ENCODE data around the gene KANSL1L.
A peak's percentile ranks its signal among the peaks of the same experiment; 100 is the strongest.

KANSL1L gene

DNA sequence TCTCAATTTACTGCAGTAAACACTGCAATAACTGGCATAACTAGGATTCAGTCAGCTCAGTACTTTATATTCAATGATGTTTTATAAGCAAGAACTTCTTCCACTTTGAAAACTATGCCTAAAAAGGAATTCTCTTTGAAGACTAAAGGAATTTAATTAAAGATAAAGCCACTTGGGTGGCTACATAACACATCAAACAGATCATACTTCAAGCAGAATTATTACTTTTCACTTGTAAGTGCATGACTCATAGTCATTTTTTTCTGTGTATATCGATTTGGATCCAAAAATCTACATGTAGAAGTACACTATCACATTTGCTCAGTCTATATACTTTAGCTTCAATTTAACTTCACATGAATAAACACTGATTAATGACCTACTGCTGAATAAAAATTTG lies 4.0 kb downstream of the KANSL1L start:
- Histone ChIP-seq H2AFZ (ENCODE audit: low read depth) (no peak overlapping the region), H3K4me1 (ENCODE audit: low read depth, poor library complexity, severe bottlenecking) (peaks cover 51% of the 10 kb centered on the region), H3K27ac (peak overlapping the region; percentile 82), H3K36me3 (ENCODE audit: insufficient read depth) (no peaks in the 10 kb centered on the region), H3K4me2 (peak overlapping the region; percentile 85), H3K4me3 (IDR thresholded peaks at IDR 0.05; ENCODE audit: insufficient read depth, low read depth, low read length) (no peak overlapping the region), H3K9ac (0 out of 2 replicates have a peak overlapping the region, but pooled peaks have one; percentile 19), H3K27me3 (ENCODE audit: insufficient read depth, low read depth) (no peaks in the 10 kb centered on the region), H3K79me2 (ENCODE audit: insufficient read depth, low read depth) (peaks cover 78% of the 10 kb centered on the region), H4K20me1 (ENCODE audit: insufficient read depth) (no peaks in the 10 kb centered on the region)
- TF ChIP-seq, protein P1, sequence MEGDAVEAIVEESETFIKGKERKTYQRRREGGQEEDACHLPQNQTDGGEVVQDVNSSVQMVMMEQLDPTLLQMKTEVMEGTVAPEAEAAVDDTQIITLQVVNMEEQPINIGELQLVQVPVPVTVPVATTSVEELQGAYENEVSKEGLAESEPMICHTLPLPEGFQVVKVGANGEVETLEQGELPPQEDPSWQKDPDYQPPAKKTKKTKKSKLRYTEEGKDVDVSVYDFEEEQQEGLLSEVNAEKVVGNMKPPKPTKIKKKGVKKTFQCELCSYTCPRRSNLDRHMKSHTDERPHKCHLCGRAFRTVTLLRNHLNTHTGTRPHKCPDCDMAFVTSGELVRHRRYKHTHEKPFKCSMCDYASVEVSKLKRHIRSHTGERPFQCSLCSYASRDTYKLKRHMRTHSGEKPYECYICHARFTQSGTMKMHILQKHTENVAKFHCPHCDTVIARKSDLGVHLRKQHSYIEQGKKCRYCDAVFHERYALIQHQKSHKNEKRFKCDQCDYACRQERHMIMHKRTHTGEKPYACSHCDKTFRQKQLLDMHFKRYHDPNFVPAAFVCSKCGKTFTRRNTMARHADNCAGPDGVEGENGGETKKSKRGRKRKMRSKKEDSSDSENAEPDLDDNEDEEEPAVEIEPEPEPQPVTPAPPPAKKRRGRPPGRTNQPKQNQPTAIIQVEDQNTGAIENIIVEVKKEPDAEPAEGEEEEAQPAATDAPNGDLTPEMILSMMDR (conservative IDR thresholded peaks at IDR 0.05; ENCODE audit: low read depth, low read length) = no peak

GRCh38 chr2:210162466-210163124 lies 8.6 kb downstream of the KANSL1L start:
- Histone ChIP-seq H3K4me2 (no peak overlapping the region), H3K36me3 (ENCODE audit: insufficient read depth) (no peaks in the 10 kb centered on the region), H3K9ac (no peak overlapping the region), H3K79me2 (ENCODE audit: insufficient read depth, low read depth) (peaks cover 83% of the 10 kb centered on the region), H3K27me3 (ENCODE audit: insufficient read depth, low read depth) (no peaks in the 10 kb centered on the region), H3K4me1 (ENCODE audit: low read depth, poor library complexity, severe bottlenecking) (peaks cover 35% of the 10 kb centered on the region), H3K27ac (no peak overlapping the region), H2AFZ (ENCODE audit: low read depth) (no peak overlapping the region), H3K4me3 (IDR thresholded peaks at IDR 0.05; ENCODE audit: insufficient read depth, low read depth, low read length) (no peak overlapping the region), H4K20me1 (ENCODE audit: insufficient read depth) (no peaks in the 10 kb centered on the region)
- TF ChIP-seq, protein P1 (conservative IDR thresholded peaks at IDR 0.05; ENCODE audit: low read depth, low read length) = no peak

- Histone ChIP-seq H3K36me3 (ENCODE audit: insufficient read depth) (no peaks in the 10 kb centered on the region), H4K20me1 (ENCODE audit: insufficient read depth) (no peaks in the 10 kb centered on the region), H3K4me1 (ENCODE audit: low read depth, poor library complexity, severe bottlenecking) (no peaks in the 10 kb centered on the region), H3K79me2 (ENCODE audit: insufficient read depth, low read depth) (peaks cover 70% of the 10 kb centered on the region), H2AFZ (ENCODE audit: low read depth) (no peak overlapping the region), H3K4me2 (no peak overlapping the region), H3K4me3 (IDR thresholded peaks at IDR 0.05; ENCODE audit: insufficient read depth, low read depth, low read length) (no peak overlapping the region), H3K9ac (no peak overlapping the region), H3K27ac (no peak overlapping the region), H3K27me3 (ENCODE audit: insufficient read depth, low read depth) (no peaks in the 10 kb centered on the region)
- TF ChIP-seq, protein P1 (conservative IDR thresholded peaks at IDR 0.05; ENCODE audit: low read depth, low read length) = no peak
Observed at GRCh38 chr2:210159059-210159458, 12.2 kb downstream of the KANSL1L start.

GRCh38 chr2:210158236-210158635 lies 13.0 kb downstream of the KANSL1L start:
- no peaks in the 10 kb centered on the region for H4K20me1 ChIP-seq (ENCODE audit: insufficient read depth)
- H3K27me3 ChIP-seq (ENCODE audit: insufficient read depth, low read depth) = no peaks in the 10 kb centered on the region
- peaks cover 4% of the 10 kb centered on the region; the same call in 1 of the 2 replicates for H3K36me3 ChIP-seq (ENCODE audit: insufficient read depth)
- H3K4me2 ChIP-seq = no peak overlapping the region
- peaks cover 63% of the 10 kb centered on the region for H3K79me2 ChIP-seq (ENCODE audit: insufficient read depth, low read depth)
- TF ChIP-seq, protein P1 (conservative IDR thresholded peaks at IDR 0.05; ENCODE audit: low read depth, low read length) = no peak
- H3K9ac ChIP-seq = no peak overlapping the region
- H3K27ac ChIP-seq = no peak overlapping the region
- H2AFZ ChIP-seq (ENCODE audit: low read depth) = no peak overlapping the region
- H3K4me3 ChIP-seq (IDR thresholded peaks at IDR 0.05; ENCODE audit: insufficient read depth, low read depth, low read length) = no peak overlapping the region
- no peaks in the 10 kb centered on the region for H3K4me1 ChIP-seq (ENCODE audit: low read depth, poor library complexity, severe bottlenecking)
